M059J (cell line): Measurements from ENCODE around the gene EXOSC2. TPM values are rescaled to one million over a fixed set of nuclear protein-coding genes. Genes with fewer than 3 reads are reported as not detected.

ENCODE experiments used
- DNase-seq: peaks from one replicate; pipeline ENCODE4 v3.0.0-alpha.2; 2012; ENCODE audit warnings: low read depth
- total RNA-seq: library from RNA; depleted of rRNA; stranded (reverse); fragments of >200 nt; shearing (Covaris generic); gene quantifications from 2 replicates; pipeline ENCODE4 v1.2.3, GENCODE V29; 2014; rRNA removed

The EXOSC2 gene
- total RNA-seq, 1 experiment from 2014 or later, result 44.1 TPM

DNA sequence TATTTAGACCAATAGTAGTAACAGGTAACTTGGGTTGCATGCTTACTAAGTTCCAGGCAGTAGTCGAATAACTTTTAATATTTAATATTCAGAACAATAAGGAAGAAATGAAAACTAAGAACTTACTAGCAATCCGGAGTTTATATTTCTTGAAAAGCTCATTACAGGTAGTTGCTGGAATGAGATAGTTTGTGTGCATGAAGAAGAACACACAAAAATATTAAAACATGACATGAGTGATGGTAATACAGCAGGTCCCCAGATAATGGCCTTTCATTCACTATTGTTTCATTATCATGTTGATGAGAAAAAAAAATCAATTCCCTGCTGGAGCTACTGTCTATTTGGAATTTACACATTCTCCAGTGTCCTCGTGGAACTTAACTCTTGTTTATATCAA lies 44.7 kb downstream of the EXOSC2 start:
- no peak for DNase-seq

DNA sequence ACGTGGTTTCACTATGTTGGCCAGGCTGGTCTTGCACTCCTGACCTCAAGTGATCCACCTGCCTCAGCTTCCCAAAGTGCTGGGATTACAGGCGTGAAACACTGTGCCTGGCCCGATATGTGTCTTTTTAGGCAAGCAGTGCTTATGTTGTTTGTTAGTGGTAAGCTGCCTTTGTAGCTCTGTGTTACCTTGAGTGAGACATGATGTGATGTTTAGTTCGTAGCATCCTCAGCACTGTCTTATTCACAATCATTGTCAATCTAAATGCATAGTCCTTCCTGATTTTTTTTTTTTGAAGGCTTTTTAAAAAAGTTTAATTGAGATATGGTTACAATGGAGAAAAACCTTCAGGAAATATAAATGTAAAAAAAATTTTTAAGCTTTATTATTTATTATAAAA lies 45.5 kb downstream of the EXOSC2 start:
- no peak for DNase-seq

DNA sequence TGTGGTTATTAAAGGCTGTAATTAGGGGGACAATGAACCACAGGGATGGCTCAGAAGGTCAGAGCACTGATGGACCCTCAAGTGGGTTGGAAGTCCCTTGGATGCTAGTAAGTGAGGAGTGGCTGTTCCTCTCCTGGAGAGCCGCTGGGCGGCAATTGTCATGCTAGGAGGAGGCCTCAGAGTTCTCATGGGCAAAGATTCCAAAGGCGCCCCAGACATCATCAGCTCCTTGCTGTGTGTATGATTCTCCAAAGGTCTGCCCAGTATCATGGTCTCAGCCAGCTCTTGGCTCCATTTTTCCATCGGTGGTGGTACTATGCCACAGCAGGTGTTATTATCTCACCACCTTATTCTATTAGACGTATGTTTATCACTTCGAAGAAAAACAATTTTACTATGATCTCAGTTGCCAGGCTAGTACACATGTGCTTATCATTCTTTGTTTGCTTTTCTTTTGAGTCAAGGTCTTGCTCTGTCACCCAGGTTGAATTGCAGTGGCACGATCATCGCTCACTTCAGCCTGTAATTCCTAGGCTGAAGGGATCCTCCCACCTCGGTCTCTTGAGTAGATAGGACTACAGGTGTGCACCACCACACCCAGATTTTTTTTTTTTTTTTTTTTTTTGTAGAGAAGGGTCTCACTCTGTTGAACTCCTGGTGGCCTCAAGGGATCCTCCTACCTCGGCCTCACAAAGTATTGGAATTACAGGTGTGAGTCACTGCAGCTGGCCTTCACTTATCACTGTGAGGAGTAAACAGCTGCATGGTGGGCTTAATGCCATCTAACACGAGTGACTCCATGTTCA lies 46.8 kb downstream of the EXOSC2 start:
- DNase-seq, result no peak

DNA sequence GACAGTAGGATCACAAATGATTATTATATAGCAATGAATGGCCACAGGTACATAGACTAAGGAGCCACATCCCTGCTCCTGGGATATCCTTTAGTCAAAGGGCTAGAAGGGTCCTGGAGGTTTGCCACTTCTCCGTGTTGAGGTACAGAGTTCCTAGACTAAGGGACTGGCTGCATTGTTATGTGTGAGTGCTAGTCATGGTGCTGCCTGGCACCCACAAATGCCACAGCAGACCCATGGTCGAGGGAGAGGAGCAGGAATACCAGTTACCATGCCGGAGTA lies 47.4 kb downstream of the EXOSC2 start:
- no peak for DNase-seq

DNA sequence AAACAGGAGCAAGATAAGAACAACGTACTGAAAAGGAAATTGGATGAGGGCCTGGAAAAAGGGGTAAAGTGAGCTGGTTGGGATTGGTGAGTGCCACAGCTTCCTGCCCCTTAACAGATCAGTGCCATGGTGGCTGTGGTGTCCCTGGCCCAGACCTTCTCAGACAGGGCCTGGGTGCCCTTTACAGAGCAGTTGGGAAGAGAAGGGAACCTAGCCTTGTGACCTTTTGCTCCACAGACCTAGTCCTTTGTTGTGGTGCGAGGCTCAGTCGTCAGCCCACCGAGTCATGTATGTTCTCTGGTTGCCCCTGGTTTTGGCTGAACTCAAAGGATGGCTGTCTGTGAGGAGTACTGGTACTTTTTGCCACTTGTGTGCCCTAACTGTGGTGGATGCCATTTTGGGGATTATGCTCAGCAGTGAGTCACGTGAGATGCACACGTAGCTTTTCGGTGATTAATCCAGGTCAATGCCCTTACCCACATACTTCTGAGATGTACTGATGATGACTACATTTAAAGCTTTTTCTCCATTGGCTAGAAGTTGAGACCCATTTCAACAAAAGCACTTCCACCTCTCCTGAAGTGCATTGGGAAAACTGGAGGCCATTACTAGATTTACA lies 48.4 kb downstream of the EXOSC2 start:
- peak; percentile 90 for DNase-seq

DNA sequence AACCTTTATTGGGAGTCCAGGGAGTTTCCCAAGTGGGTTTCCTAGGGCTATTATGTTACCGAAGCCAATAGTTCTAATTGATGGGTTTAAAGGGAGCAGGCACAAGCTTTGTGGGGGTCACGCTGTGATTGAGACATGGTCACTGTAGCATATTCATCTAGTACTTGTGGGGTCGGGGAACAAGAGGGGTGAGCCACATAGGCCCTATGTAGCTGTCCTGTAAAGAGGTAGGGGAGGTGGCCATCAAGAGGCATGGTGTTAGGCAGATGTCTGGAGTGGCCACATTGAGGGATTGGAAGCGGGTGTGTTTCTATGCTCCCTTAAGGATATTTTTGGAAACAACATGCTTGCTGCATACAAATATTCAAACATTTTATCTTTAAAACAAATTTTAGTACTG lies 50.1 kb downstream of the EXOSC2 start:
- DNase-seq, result no peak

DNA sequence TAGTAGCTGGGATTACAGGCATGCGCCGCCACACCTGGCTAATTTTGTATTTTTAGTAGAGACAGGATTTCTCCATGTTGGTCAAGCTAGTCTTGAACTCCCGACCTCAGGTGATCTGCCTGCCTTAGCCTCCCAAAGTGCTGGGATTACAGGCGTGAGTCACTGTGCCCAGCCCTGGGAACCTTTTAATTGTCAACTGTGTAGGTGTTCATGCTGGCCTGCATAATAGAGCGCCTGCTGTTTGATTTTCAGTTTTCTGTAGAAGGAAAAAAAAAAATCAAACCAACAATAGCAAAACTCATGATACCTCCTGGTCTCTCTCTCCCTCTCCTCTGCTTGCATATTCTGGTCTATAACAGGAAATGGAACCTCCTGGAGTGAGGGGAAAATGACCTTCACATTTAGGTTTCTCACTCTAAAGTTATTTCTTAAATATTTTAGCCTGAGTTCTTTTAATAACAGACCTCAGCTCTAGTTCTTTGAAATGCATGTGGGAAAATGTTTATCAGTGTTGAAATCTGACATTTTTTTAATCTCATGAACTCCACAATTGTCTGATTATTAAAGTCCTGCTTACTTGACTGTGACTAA lies 51.7 kb downstream of the EXOSC2 start:
- peak; percentile 25 for DNase-seq

DNA sequence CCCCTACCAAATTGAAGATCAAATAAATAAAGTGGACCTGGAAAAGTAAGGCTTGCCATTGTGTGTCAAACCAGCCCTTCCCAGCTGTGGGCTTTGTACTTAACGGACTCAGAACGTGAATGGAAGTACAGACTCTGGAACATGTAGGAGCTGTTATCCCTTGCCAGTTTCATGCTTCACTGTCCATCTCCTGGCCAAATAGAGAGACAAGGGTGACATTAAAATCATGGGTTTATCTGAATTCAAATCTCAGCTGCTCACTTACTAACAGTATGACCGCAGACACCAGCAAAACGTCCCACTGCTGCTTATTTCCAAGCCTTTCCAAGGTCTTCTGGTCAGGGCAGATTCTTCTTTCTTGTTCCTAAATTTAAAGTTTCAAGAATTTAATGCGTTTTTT lies 52.2 kb downstream of the EXOSC2 start:
- DNase-seq, result no peak

DNA sequence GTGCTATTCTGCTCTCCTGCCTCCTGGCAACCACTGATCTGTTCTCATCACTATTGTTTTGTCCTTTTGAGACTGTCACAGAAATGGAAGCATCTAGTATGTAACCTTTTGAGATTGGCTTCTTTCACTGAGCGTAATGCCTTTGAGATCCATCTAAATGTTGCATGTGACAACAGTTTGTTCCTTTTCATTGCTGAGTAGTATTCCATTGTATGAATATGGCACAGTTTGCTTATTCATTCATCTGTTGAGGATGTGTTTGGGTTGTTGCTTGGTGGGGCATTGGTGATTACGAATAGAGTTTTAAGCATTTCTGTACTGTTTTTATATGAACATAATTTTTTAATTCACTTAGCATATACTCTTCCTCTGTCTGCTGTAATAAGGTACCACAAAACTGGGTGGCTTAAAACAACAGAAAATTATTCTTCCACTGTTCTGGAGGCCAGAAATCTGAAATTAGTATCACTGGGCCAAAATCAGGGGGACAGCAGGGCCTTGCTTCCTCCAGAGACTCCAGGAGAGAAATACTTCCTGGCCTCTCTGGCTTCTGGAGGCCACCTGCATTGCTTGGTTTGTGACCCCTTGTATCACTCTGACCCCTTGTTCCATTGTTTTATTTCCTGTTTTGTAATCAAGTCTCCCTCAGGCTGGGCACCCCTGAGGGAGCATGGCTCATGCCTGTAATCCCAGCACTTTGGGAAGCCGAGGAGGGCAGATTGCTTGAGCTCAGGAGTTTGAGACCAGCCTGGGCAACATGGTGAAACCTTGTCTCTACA lies 53.0 kb downstream of the EXOSC2 start:
- peak; percentile 48 for DNase-seq

DNA sequence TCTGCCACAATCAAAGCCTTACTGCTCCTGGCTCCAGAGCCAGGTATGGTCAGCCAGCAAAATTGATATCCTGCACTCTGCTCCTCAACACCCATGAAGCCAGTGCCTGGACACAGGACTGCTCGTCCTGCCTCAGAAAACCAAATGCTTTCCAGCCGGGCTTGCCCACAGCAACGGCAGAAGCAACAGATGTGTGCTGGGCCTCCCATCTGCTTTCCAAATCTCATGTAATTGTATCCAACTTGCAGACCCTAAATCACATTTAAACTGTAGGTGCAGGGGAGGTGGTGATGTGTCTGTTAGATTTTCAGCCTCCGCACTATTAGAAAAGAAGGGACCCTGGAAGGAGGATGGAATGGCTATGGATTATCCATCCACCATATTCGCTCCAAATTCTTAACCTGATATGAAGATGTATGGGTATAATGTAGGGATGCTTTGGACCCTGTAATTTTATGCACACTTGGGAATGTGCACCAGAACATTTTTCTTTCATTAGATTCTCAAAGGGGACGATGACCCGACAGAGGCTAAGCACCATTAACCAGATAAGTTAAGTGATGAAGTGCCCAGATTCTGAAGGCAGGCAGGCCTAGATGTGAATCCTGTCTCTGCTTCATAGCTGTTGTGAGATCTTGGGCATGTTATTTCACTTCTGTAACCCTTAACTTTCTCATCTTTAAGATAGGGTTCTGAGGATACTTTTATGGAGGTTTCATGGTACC lies 58.2 kb downstream of the EXOSC2 start:
- no peak for DNase-seq

Other genes starting within 250 kb of the EXOSC2 start
- gene ASS1, start 248.8 kb upstream of the EXOSC2 start, total RNA-seq, result 0.74 and 4.0 TPM in 2 replicates
- 32.5 and 49.2 TPM in 2 replicates for gene FUBP3, start 114.2 kb upstream of the EXOSC2 start, total RNA-seq
- not detected in 2 replicates for gene PRDM12, start 29.2 kb upstream of the EXOSC2 start, total RNA-seq
- gene ABL1, start 141.5 kb downstream of the EXOSC2 start, total RNA-seq, result 14.4 and 33.0 TPM in 2 replicates
- not detected in 2 replicates for gene QRFP, start 203.0 kb downstream of the EXOSC2 start, total RNA-seq
- gene FIBCD1, start 245.5 kb downstream of the EXOSC2 start, total RNA-seq, result 12.7 and 36.2 TPM in 2 replicates